Stimulated activated CD8-positive, alpha-beta memory T cell treated with anti-CD3 and anti-CD28 coated beads, Interleukin-7, amount 100 ng/mL, for 1 hour (primary cell): ENCODE measurements around the gene LINGO3.

Source experiments
- DNase-seq, 2 donors: peaks; one replicate each; pipeline ENCODE4 v3.0.0-alpha.2; 2020; ENCODE audit warnings: low read depth in 2 of 2

LINGO3 gene

GRCh38 chr19:2266183-2266993 is 41.6 kb downstream of the LINGO3 start:
- DNase-seq = no peak

- no peak for DNase-seq
Observed at GRCh38 chr19:2261438-2262172, 46.3 kb downstream of the LINGO3 start.

- DNase-seq = no peak
Observed at GRCh38 chr19:2260341-2260805, 47.6 kb downstream of the LINGO3 start.

- DNase-seq = no peak
Observed at GRCh38 chr19:2259336-2259735, 48.6 kb downstream of the LINGO3 start.
